Measurements from ENCODE around the gene SESN1. TPM values are rescaled to one million over a fixed set of nuclear protein-coding genes. Genes with fewer than 3 reads are reported as not detected.

The SESN1 gene
- total RNA-seq, 1 donor from 2014 or later = 23.6 TPM

DNA sequence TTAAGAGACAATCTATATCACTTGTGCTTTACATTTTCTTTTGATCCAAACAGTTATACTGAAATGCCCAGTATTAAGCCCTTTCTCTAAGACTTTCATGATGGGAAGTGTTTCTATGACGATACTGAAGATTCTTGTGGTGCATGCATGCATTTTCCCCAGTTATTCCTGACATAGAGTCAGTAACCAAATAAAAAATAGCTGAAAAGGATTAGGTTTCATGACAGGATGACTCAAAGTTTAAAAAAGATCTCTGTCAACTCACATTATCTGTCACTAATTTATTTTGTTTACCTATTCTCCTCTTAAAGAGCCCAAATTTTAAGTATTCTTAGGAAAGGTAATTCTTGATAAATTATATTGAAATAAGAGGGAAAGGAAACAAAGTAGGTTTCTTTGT lies 98.4 kb downstream of the SESN1 start:
- TF ChIP-seq, protein P1, sequence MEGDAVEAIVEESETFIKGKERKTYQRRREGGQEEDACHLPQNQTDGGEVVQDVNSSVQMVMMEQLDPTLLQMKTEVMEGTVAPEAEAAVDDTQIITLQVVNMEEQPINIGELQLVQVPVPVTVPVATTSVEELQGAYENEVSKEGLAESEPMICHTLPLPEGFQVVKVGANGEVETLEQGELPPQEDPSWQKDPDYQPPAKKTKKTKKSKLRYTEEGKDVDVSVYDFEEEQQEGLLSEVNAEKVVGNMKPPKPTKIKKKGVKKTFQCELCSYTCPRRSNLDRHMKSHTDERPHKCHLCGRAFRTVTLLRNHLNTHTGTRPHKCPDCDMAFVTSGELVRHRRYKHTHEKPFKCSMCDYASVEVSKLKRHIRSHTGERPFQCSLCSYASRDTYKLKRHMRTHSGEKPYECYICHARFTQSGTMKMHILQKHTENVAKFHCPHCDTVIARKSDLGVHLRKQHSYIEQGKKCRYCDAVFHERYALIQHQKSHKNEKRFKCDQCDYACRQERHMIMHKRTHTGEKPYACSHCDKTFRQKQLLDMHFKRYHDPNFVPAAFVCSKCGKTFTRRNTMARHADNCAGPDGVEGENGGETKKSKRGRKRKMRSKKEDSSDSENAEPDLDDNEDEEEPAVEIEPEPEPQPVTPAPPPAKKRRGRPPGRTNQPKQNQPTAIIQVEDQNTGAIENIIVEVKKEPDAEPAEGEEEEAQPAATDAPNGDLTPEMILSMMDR (IDR thresholded peaks at IDR 0.05; ENCODE audit: unreplicated experiment) = no peak
- H3K27ac Mint-ChIP-seq (ENCODE audit: unreplicated experiment) = no peak overlapping the region
- H3K4me1 Mint-ChIP-seq (ENCODE audit: unreplicated experiment) = no peaks in the 10 kb centered on the region
- DNase-seq (ENCODE audit: low spot score) = no peak
- no peaks in the 10 kb centered on the region for H3K9me3 Mint-ChIP-seq (ENCODE audit: unreplicated experiment)
- H3K36me3 Mint-ChIP-seq (ENCODE audit: low read depth, unreplicated experiment) = peaks cover 5% of the 10 kb centered on the region
- no peaks in the 10 kb centered on the region for H3K27me3 Mint-ChIP-seq (ENCODE audit: unreplicated experiment)
- no peak overlapping the region for H3K4me3 Mint-ChIP-seq (ENCODE audit: unreplicated experiment)

DNA sequence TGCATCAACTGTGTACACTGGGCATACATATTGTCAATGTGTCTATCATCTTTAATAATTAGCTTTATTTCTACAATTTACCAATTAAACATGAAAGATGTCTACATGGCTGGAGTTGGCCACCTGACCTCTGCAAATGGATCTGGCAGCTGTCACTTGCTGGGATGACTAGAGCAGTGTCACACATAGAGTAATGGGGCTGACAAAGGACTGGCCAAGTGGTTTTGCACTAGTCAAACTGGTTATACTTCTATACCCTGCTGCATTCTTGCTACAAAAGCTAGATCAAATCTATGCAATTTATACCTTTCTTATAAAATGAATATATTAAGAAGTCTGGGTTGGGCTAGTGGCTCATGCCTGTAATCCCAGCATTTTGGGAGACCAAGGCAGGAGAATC lies 99.3 kb downstream of the SESN1 start:
- DNase-seq (ENCODE audit: low spot score) = no peak
- Mint-ChIP-seq H3K4me1 (ENCODE audit: unreplicated experiment) (no peaks in the 10 kb centered on the region), H3K27me3 (ENCODE audit: unreplicated experiment) (no peaks in the 10 kb centered on the region), H3K9me3 (ENCODE audit: unreplicated experiment) (no peaks in the 10 kb centered on the region), H3K27ac (ENCODE audit: unreplicated experiment) (no peak overlapping the region), H3K36me3 (ENCODE audit: low read depth, unreplicated experiment) (peaks cover 13% of the 10 kb centered on the region), H3K4me3 (ENCODE audit: unreplicated experiment) (no peak overlapping the region)
- TF ChIP-seq, protein P1 (IDR thresholded peaks at IDR 0.05; ENCODE audit: unreplicated experiment) = no peak

DNA sequence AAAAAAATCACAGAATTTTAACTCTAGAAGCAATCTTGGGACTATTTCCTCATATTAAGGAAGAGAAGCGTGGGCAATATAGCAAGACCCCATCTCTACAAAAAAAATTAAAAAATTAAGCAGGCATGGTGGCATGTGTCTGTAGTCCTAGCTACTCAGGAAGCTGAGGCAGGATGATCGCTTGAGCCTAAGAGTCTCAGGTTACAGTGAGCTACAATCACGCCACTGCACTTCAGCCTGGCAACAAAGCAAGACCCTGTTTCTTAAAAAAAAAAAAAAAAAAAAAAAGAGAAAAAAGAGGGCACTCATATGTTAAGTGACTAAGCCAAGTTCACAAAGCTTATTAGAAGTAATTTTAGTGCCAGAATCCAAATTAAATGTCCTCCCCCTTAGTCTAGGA lies 100.8 kb downstream of the SESN1 start:
- Mint-ChIP-seq H3K27ac (ENCODE audit: unreplicated experiment) (no peak overlapping the region), H3K36me3 (ENCODE audit: low read depth, unreplicated experiment) (peaks cover 20% of the 10 kb centered on the region), H3K27me3 (ENCODE audit: unreplicated experiment) (peaks cover 2% of the 10 kb centered on the region), H3K4me3 (ENCODE audit: unreplicated experiment) (no peak overlapping the region), H3K4me1 (ENCODE audit: unreplicated experiment) (no peaks in the 10 kb centered on the region), H3K9me3 (ENCODE audit: unreplicated experiment) (no peaks in the 10 kb centered on the region)
- TF ChIP-seq, protein P1 (IDR thresholded peaks at IDR 0.05; ENCODE audit: unreplicated experiment) = no peak
- DNase-seq (ENCODE audit: low spot score) = no peak

DNA sequence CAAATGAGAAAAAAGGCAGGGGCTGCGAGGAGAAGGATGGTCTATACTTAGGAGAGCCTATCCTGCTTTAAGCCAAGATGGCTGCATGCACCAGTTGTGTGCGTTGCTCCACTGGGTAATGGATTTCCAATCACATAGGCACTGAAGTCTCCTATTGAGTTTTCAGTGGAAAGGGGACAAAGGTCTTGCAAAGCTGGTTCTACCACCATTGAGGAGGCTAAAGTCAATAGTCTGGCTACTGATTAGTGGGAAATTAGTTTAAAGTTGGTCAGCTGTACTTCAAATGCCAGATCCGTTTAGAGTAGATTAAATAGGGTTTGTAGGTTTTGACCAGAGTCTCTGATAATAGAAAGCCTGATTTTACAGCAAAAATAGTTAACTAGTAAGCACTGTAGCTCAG lies 104.9 kb downstream of the SESN1 start:
- Mint-ChIP-seq H3K27ac (ENCODE audit: unreplicated experiment) (no peak overlapping the region), H3K36me3 (ENCODE audit: low read depth, unreplicated experiment) (peaks cover 20% of the 10 kb centered on the region)

DNA sequence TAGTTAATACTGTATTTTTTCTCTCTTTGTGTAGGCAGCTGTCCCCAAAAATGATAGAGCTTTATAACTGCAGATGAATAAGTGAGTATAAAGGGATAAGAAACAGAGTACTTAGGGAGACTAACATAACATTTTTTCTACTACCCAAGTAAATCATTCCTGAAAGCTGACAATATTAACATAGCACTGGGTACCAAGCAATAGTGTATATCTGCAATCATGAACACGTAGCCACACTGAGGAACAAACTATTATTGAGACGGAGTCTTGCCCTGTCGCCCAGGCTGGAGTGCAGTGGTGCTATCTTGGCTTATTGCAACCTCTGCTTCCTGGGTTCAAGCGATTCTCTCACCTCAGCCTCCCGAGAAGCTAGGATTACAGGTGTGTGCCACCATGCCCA lies 105.9 kb downstream of the SESN1 start:
- TF ChIP-seq, protein P1 (IDR thresholded peaks at IDR 0.05; ENCODE audit: unreplicated experiment) = no peak
- peaks cover 2% of the 10 kb centered on the region for H3K27me3 Mint-ChIP-seq (ENCODE audit: unreplicated experiment)
- no peaks in the 10 kb centered on the region for H3K9me3 Mint-ChIP-seq (ENCODE audit: unreplicated experiment)
- H3K4me3 Mint-ChIP-seq (ENCODE audit: unreplicated experiment) = no peak overlapping the region
- H3K36me3 Mint-ChIP-seq (ENCODE audit: low read depth, unreplicated experiment) = peaks cover 20% of the 10 kb centered on the region
- DNase-seq (ENCODE audit: low spot score) = no peak
- no peak overlapping the region for H3K27ac Mint-ChIP-seq (ENCODE audit: unreplicated experiment)
- no peaks in the 10 kb centered on the region for H3K4me1 Mint-ChIP-seq (ENCODE audit: unreplicated experiment)

More for the DNA sequence above, 104.9 kb downstream of the SESN1 start:
- no peaks in the 10 kb centered on the region for H3K9me3 Mint-ChIP-seq (ENCODE audit: unreplicated experiment)
- peaks cover 2% of the 10 kb centered on the region for H3K27me3 Mint-ChIP-seq (ENCODE audit: unreplicated experiment)
- no peaks in the 10 kb centered on the region for H3K4me1 Mint-ChIP-seq (ENCODE audit: unreplicated experiment)
- no peak overlapping the region for H3K4me3 Mint-ChIP-seq (ENCODE audit: unreplicated experiment)
- TF ChIP-seq, protein P1 (IDR thresholded peaks at IDR 0.05; ENCODE audit: unreplicated experiment) = no peak
- no peak for DNase-seq (ENCODE audit: low spot score)

All from endothelial cell (in vitro differentiated cells).